ENCODE measurements around the gene DPF3. TPM values are rescaled to one million over a fixed set of nuclear protein-coding genes. Genes with fewer than 3 reads are reported as not detected.
A peak's percentile ranks its signal among the peaks of the same experiment; 100 is the strongest.

Gene DPF3
- total RNA-seq, 1 experiment from 2014 or later: 0.06 TPM

- peak; percentile 64 for DNase-seq (ENCODE audit: low spot score)
Observed at GRCh38 chr14:72904840-72905561, 11.1 kb upstream of the DPF3 start.

GRCh38 chr14:72904218-72904617, 10.3 kb upstream of the DPF3 start:
- no peak for DNase-seq (ENCODE audit: low spot score)

GRCh38 chr14:72903716-72904115, 9.8 kb upstream of the DPF3 start:
- DNase-seq (ENCODE audit: low spot score): no peak

GRCh38 chr14:72902801-72903530, 9.1 kb upstream of the DPF3 start:
- no peak for DNase-seq (ENCODE audit: low spot score)

- no peak for DNase-seq (ENCODE audit: low spot score)
Observed at GRCh38 chr14:72901361-72901760, 7.5 kb upstream of the DPF3 start.

GRCh38 chr14:72898448-72898847, 4.5 kb upstream of the DPF3 start:
- no peak for DNase-seq (ENCODE audit: low spot score)

- DNase-seq (ENCODE audit: low spot score): no peak
Observed at GRCh38 chr14:72894623-72895378, 900 bp upstream of the DPF3 start.

- DNase-seq (ENCODE audit: low spot score): no peak
Observed at GRCh38 chr14:72894323-72894622, 372 bp upstream of the DPF3 start.

- DNase-seq (ENCODE audit: low spot score): no peak
Observed at GRCh38 chr14:72892879-72893635, 844 bp downstream of the DPF3 start.

GRCh38 chr14:72892103-72892878, 1.6 kb downstream of the DPF3 start:
- DNase-seq (ENCODE audit: low spot score): no peak

GRCh38 chr14:72891666-72892102, 2.2 kb downstream of the DPF3 start:
- DNase-seq (ENCODE audit: low spot score): no peak

- no peak for DNase-seq (ENCODE audit: low spot score)
Observed at GRCh38 chr14:72889366-72889765, 4.5 kb downstream of the DPF3 start.

GRCh38 chr14:72888636-72889201, 5.2 kb downstream of the DPF3 start:
- DNase-seq (ENCODE audit: low spot score): no peak

- no peak for DNase-seq (ENCODE audit: low spot score)
Observed at GRCh38 chr14:72888192-72888591, 5.7 kb downstream of the DPF3 start.

GRCh38 chr14:72887514-72887913, 6.4 kb downstream of the DPF3 start:
- DNase-seq (ENCODE audit: low spot score): no peak

- no peak for DNase-seq (ENCODE audit: low spot score)
Observed at GRCh38 chr14:72884386-72884785, 9.5 kb downstream of the DPF3 start.

- no peak for DNase-seq (ENCODE audit: low spot score)
Observed at GRCh38 chr14:72883961-72884360, 9.9 kb downstream of the DPF3 start.

- no peak for DNase-seq (ENCODE audit: low spot score)
Observed at GRCh38 chr14:72883109-72883508, 10.8 kb downstream of the DPF3 start.

GRCh38 chr14:72882463-72882862, 11.4 kb downstream of the DPF3 start:
- DNase-seq (ENCODE audit: low spot score): no peak

- no peak for DNase-seq (ENCODE audit: low spot score)
Observed at GRCh38 chr14:72882047-72882446, 11.9 kb downstream of the DPF3 start.

GRCh38 chr14:72881543-72881942, 12.4 kb downstream of the DPF3 start:
- no peak for DNase-seq (ENCODE audit: low spot score)
